GM19035 (cell line): ENCODE results near the gene VTA1.
"Not testable (repeated sequence)": the region's sequence is repeated elsewhere in the genome, so short reads cannot be mapped to it uniquely, and the experiment has no call there.

Source experiments
- ATAC-seq: cut with Tn5 transposase; IDR thresholded peaks from one replicate; pipeline ENCODE4 v1.9.1; 2021; ENCODE audit not compliant: unreplicated experiment

Gene VTA1, protein sequence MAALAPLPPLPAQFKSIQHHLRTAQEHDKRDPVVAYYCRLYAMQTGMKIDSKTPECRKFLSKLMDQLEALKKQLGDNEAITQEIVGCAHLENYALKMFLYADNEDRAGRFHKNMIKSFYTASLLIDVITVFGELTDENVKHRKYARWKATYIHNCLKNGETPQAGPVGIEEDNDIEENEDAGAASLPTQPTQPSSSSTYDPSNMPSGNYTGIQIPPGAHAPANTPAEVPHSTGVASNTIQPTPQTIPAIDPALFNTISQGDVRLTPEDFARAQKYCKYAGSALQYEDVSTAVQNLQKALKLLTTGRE

DNA sequence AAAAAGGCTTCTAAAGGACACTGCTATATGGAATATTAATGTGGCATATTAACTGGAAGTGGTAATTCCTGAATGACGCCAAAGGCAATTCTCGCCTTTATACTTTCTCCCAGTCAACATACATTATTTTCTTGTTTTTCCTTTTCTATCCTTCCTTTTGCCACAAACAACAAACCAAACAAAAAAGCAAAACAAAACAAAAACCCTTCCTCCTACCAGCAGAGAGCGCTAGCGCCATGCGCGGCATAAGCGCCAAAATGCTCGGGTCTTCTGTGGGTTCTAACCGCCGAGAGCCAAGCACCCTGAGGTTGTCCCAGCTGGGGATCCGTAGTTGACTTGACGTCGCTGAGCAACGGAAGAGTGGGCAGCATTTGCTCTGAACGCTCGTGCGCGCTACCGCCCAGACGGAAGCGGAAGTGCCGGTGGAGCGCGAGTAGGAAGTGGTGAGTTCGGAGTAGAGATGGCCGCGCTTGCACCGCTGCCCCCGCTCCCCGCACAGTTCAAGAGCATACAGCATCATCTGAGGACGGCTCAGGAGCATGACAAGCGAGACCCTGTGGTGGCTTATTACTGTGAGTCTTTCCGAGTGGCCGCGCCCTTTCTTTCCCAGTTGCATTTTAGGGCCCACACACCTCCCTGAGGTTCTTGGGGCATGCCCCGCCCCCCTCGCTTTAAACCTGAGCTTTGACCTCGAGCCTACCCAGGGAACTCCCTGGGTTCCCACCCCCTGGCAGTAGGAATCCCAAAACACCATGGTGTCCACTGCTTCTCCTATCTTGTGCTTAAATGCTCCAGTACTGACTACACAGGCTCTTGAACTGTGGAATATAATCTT lies at the start of gene VTA1, which contains the start of gene NMBR:
Gene VTA1 (plus strand): TSS at position 436 of the 835 bp plus-strand sequence. CDS start 25 bp downstream, at position 461.
Gene NMBR (minus strand): TSS at position 295 of the 835 bp plus-strand sequence. CDS start 58,464 bp downstream, outside the sequence.
- peak; percentile 100 for ATAC-seq

DNA sequence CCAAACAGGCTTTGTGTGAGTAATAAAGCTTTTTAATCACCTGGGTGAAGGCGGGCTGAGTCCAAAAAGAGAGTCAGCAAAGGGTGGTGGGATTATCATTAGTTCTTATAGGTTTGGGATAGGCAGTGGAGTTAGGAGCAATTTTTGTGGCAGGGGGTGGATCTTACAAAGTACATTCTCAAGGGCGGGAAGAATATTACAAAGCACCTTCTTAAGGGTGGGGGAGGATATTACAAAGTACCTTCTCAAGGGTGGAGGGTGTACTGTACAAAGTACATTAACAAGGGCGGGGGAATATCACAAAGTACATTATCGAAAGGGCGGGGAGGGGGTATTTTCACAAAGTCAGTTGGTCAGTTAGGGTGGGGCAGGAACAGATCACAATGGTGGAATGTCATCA lies 42.2 kb upstream of the VTA1 start:
- ATAC-seq: not testable (repeated sequence)

DNA sequence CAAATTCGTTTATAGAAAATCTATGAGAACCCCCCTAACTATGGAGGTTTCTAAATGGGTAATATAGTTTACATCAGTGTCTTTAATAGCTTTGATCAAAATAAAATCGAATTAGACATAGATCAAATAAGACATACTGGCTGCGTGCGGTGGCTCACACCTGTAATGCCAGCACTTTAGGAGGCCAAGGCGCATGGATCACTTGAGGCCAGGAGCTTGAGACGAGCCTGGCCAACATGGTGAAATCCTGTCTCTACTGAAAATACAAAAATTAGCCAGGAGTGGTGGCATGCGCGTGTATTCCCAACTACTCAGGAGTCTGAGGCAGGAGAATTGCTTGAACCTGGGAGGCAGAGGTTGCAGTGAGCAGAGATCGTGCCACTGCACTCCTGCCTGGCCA lies 36.2 kb upstream of the VTA1 start:
- not testable (repeated sequence) for ATAC-seq

DNA sequence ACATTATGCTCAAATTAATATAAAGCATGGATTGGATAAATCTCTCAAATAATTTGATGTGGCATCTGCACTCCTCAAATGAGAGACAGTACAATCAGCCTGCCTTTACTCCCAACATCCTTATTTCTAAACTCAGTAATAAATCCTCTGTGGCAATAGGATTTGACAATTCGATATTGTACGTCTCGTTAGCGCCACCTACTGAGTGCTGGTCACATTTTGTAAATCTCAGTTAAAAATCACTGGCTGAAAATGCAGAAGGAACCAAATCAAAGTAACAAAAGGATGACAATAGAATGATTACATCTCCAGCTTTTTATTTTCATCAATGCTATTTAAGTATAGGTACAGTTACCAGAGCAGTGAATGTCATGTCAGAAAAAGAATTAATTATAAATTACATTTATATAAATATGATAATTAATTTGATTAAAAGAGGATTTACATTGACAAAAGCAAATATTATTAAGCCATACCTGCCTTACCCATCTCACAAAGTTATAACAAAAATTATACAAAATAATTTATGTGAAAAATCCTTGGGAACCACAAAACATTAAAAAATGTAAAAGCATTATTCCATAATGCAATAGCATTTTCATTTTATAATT lies 34.5 kb upstream of the VTA1 start:
- peak; percentile 82 for ATAC-seq

DNA sequence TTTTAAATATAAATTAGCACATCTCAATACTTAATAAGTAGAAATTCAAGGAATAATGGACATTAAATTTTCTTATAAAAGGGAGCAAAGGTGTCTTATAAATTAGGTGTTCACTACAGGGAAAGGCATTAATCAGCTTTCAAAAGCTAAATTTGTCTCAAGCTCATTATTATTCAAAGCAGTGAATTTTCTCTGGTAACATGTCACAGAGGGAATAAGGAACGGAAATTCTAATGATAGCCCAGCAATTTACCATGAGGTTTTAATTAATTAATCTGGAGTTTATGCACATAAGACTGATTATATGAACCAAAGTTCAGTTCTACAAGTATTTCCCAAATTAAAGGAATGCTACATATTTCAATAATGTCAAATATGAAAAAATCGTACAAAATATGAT lies 29.7 kb upstream of the VTA1 start:
- no peak for ATAC-seq

DNA sequence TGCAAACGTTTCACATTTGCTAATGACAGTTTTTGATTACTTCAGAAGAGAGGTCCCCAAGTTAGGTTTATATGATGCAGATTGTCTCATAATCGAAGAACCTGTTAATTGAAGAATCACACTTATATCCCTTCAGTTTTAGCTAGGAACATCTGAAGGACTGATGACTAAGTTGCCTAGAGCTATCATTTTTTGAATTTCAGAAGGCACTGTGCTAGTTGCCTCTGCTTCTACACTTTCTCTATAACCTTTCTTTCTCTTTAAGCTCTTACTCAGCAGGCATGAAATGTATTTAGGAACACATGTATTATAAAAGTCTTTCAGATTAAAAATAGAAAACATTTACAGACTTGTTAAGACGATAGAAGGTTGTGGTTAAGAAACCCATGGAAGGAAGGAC lies 28.7 kb upstream of the VTA1 start:
- no peak for ATAC-seq

DNA sequence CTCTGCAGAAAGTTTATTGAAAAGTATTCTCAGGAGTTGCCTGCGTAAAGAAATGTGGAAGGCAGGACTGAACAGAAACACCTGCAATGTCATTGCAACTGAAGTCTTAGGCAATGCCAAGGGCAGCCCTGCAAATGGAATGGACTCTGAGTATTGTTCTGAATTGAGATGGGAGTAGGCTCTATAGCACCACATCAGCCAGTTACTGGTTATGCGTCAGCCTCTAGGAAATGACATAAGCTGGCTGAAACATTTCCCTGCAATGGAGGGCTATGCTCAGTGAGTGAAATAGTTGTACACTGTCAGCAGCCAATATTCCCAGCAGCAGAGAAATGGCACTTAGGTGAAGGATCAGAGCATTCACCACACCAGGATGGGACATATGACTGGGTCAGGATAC lies 28.1 kb upstream of the VTA1 start:
- no peak for ATAC-seq

DNA sequence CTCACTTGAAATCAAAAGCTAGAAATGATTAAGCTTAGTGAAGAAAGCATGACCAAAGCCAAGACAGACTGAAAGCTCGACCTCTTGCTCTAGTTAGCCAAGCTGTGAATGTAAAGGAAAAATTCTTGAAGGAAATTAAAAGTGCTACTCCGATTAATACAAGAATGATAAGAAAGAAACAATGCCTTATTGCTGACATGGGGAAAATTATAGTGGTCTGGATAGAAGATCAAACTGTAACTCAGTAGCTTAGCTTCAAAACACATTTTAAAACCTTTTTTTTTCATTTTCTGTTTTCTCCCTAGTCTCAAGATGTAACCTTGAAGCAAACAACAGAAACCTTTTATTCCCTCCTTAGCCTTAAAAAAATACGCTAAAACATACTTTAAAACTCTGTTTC lies 25.7 kb upstream of the VTA1 start:
- no peak for ATAC-seq

DNA sequence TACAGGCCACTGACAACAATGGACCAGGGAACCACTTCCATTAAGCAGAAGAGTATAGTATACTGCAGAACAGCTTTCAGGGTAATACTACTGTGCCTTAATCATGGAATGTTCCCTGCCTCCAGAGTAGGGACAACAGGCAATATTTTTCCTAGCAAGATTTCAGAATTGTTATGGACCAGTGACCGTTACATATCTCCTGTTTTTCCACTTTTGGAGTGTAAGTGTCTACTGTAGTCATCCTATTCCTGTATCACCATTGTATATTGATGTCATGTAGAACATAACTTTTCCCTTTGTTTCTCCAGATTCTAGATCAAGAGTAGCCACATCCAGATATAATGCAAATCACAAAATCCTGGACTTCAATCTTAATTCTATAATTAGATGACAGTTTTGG lies 16.2 kb upstream of the VTA1 start:
- ATAC-seq: no peak

DNA sequence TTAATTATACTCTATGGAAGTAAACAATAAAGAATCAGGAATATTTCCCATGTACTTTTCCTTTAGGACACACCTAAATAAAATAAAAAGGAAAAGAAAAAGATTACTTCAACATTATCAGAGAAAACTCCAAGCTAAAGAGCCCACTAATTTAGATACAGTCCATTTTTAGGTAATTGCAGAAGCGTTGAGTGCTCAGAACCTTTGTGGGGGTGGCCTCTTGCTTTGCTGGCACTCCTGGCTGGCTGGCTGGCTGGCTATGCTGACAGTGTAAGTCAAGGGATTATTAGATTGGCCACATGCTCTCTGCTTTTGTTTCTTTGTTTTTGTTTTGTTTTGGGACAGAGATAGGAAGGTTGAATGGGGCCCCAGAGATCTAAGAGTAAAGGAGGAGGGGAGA lies 14.4 kb upstream of the VTA1 start, which contains the start of gene GJE1:
Gene GJE1 (plus strand): TSS at position 301 of the 400 bp plus-strand sequence. CDS start 234 bp downstream, outside the sequence.
- no peak for ATAC-seq

DNA sequence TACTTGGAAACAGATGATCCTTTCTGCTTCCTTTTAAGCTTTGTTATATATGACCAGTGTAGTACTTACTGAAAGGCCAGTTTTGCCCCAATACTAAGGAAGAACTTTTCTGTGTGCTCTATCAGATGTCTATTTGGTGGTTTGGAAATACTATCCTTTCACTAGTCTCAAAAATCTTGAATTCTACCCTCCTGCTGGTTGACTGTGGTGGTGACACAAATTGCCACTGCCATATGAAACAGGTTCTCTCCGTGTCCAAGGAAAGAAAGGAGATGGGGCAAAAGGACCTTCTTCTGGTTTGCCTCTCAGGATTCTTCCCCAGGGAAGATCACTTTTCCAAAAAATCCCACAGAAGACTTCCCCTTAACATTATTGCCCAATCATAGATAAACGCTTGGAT lies 8.2 kb upstream of the VTA1 start:
- ATAC-seq: no peak

DNA sequence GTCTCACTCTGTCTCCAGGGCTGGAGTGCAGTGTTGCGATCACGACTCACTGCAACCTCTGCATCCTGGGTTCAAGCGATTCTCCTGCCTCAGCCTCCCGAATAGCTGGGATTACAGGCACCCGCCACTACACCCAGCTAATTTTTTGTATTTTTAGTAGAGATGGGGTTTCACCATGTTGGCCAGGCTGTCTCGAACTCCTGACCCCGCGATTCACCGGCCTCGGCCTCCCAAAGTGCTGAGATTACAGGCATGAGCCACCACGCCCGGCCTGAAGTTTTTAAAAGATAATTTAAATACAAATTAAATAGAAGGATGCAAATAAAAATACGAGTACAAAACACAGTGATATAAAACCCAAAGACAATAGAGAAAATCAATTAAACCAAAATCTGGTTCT lies 5.5 kb upstream of the VTA1 start:
- not testable (repeated sequence) for ATAC-seq

DNA sequence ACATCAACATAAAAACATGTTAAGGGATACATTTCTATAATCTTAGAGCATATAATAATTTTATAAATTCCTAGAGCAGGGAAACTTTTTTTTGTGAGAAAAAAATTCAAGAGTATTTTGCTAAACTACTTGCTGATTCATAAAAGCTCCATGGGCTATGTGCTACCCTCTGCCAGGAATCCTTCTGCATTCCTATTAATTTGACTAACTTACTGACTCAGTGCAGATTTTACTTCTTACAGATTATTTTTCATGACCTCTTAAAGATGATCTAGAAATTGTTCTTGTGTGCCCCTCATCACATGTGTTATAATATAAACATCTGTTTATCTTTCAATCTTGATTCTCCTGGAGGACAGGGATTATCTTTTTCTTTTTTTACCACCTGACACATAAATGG lies 5.7 kb downstream of the VTA1 start:
- no peak for ATAC-seq

DNA sequence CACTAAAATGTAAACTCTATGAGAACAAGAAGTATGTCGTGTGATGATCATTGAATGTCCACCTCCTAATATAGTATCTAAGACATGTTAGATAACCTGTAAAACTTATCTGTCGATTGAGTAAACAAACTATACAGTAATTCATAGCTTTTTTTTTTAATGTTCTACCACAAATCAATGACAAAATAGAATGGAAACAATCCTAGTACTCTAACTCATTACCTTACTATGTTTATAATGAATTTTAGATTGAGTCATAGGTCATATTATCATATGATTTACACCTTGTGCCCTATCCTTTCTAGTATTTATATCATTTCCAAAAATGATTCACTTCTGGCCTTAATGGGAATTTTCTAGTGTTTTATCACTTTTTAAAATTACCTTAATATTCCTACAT lies 6.1 kb downstream of the VTA1 start:
- no peak for ATAC-seq

DNA sequence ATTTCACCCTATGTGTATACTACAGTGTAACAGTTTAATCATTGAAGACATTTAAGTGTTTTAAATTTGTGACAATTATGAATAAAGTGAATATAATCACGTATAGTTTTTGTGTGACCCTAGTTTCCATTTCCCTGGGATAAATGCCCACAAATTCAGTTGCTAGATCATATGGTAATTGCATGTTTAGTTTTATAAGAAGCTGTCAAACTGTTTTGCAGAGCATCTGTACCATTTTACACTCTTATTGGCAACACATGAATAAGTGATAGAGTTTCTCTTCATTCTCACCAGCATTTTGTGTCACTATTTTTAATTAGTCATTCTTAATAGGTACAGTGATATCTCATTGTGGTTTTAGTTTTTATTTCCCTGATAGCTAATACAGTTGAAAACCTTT lies 7.3 kb downstream of the VTA1 start:
- ATAC-seq: no peak

DNA sequence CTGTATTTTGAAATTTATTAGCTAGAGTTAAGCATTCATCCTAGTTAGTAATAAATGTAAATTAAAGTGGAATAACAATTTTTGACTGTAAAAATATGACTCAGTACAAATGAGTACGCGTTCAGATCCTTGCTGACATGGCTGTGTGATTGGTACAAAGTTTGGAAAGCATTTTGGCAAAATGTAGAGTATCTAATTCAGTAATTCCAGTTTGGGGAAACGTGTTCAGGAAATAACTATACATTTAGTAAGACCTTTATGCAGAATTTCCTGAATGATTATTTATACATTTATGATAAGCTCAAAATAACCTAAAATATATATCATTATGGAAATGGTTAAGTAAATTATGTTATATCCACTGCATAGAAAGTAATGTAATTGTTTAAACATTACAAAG lies 8.0 kb downstream of the VTA1 start:
- no peak for ATAC-seq

DNA sequence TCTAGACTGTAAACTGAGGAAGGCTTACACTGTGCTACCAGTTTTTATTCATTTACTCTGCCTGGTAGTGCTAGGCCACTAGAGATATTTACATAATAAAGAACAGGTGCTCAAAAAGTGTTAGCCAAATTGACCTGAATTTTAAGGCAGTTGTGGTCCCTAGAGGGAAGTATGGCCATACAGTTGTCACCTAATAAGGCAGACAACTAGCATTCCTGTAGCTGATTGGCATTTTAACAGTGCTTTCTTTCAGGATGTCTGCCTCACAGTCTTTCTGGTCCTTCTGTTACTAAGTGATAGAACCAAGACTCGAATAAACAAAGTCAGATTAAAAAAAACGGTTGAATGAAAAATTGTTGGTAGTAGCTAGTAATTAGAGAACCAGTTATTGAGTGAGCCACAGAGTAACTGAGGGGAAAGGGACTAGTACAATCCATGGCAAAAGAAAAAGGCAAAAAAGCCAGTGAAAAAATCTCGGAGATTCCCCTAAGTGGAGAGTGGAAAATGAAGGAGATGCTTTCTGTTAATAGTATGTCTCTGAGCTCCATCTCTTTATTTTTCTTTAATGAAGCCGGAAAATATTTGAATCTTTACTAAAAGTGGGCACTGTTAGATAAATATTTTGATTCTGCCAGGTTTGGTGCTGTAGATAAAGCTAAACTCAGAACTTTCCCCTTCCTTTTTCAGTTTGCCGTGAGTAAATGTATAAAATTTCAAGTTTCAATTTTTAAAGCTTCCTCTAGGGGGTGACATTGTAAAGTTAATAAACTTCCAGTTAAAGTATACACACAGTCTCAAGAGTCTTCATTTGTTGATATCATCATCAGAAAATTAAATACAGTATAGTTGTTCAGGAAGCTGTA lies 9.1 kb downstream of the VTA1 start:
- no peak for ATAC-seq

DNA sequence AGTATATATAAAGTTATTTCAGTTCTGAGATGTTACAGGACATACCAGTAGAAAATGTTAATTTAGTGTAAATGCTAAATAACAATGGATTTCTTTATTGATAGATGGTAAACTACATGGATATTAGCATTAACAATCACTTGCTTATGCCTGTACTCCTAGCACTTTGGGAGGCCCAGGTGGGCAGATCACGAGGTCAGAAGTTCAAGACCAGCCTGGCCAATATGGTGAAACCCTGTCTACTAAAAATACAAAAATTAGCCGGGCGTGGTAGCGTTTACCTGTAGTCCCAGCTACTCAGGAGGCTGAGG lies 9.7 kb downstream of the VTA1 start:
- not testable (repeated sequence) for ATAC-seq

DNA sequence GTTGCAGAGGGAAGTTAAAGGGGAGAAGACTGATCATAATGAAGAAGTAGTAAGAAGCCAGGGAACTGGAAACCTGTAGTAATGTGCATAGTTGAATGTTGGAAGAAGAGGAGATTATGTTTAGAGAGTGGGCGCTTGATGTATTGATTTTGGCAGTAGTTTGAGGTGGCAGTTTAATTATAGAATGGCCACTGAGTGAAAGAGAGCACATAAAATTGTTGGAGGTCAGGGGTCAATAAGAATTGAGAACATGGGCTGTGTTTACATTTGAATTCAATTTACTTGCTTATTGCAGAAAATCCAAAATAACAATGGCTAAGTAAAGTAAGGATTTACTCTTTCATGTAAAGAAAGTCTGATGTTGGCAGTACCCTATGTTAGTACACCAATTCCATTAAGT lies 15.7 kb downstream of the VTA1 start:
- ATAC-seq: no peak

DNA sequence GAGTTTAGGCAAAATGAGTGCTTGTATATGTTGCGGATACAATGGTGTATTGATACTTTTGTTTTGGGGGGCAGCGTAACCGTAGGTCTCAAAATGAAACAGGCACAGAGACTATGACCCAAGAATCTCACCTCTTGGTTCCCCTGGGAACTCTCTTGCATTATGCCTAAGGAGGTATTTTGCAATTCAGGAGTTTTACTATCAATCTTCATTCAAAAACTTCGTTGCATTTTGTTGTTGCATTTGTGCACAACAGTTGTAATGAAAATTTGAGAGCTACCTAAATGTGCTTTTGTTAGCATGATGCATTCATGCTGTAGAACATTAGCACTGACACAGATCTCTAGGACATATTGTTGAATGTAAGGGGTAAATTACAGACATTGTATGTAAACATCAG lies 18.2 kb downstream of the VTA1 start:
- ATAC-seq: no peak

DNA sequence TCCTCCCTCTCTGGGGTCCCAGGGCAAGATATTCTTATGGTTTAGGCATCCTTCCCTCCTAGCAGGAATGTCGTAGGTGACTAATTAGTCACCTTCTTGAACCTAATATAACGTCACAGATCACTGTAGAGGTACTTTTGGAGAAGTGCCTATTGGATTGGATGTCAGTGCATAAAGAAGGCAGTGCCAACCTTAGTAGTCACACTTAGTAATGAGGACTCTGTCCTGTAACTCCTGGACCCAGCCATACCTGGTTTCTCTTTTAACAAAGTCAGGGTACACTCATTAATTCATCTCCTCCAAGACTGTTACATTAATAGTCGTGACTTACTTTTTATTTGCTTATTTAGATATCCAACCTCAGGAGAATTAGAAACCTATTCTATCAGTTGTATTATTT lies 20.0 kb downstream of the VTA1 start:
- no peak for ATAC-seq
